NCI-H2196 treated with DMSO at 0.1 percent for 48 hours (cell line): Measurements from ENCODE around the gene PLSCR1.
A peak's percentile ranks its signal among the peaks of the same experiment; 100 is the strongest.
"Not testable (repeated sequence)": the region's sequence is repeated elsewhere in the genome, so short reads cannot be mapped to it uniquely, and the experiment has no call there.

Source experiments
- DNase-seq: peaks from one replicate; lab custom pipeline; 2025; ENCODE audit not compliant: unreplicated experiment; lab: John Stamatoyannopoulos, UW

PLSCR1 gene

DNA sequence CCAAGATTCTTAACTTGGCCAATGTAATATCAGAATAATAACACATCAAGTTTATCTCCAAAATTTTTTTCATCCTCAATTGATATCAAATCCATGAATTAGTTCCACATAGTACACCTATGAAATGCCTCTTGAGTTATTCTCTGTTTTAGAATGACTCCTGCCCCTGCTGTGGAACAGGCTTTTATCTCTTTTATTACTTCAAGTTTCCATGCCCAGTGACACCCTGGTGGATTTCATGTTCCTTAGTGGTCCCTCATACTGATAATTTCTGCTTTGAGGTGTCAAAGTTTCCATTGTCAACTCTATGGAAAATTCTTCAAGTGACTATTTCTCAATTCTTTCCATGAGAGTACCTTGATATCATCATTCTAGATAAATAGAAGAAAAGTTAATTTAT lies 24.6 kb downstream of the PLSCR1 start:
- no peak for DNase-seq

DNA sequence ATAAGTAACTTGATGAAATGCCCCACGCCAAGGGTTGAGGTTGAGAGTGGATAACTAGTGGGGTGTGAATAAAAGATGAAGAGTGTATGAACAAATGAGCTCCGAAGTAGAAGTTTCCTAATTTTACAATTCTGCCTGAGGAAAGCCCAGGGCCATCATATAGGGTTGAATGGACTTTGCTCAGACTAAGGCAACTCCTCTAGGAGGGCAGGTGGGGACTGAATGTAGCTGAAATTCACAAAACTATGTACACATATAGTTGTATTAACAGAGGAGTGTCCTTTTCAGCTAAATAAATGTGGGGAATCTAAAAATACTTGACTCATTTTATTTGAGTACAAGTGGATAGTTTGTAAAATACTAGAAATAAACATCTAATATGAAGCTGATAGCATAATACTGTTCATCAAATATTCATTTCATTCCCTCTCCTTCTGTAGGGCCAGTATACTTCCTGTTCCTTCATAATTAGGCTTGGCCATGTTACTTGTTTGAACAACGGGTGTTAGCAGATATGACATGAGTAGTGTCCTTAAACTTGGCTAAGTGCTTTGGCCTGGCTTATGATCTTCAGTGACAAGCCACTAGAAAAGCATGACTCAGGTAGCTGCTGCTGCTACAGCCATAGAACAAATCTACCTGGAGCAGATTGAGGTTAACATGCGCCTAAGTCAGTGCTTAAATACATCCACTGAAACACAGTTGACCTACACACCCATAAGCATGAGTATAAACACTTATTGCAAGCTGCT lies 26.5 kb downstream of the PLSCR1 start:
- DNase-seq, result peak; percentile 75

DNA sequence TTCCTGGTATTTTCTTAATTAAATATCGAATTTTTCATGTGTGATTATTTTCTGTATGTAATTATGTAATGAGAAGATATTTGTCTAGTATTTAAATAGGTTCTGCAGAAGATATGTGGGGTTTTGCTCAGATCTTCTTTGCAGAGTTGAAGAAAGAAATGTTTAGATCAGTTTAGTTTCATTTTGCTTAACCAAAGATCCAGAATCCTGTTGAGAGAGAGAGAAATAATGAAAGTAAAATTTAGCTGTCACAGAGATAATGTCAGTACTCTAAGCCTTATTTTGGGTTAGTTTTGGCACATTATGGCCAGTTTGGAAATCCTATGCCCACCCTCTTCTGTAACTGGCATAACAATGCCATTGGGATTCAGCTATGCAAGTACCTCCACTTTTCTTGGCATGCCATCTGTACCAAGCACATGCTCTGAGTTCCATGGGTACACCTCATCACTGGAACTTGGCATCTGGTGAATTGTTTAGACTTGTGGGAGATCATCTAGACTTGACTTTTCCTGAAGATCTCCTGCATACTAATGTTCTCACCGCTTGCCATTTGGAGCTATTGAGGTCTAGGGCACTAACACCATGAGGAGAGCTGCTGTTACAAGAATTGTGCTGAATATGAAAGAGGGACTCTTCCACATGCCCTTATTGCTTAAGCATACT lies 30.9 kb downstream of the PLSCR1 start:
- DNase-seq, result no peak

DNA sequence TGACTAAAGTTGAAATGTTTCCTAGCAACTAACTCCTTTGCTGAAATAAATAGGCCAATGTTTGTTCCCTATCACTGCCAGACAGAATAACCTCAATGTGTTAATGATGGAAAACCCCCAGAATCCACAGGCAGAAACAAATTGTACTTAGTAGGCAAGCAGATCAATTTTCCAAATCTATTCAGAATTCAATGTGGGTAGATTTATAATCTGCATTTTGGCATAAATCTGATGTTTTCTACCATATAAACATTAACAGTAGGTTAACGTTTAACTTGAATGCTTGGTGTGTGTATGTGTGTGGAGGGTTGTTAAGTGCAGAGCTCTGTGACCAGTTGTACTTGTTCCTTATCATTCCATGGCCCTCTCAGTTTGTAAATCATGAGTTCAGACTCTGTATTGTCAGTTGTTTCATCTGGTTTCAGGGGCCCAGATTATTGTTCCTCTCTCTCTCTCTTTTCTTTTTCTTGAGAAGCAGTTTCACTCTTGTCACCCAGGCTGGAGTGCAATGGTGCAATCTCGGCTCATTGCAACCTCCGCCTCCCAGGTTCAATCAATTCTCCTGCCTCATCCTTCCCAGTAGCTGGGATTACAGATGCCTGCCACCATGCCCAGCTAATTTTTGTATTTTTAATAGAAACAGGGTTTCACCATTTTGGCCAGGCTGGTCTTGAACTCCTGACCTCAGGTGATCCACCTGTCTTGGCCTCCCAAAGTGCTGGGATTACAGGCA lies 32.8 kb downstream of the PLSCR1 start:
- DNase-seq, result no peak

DNA sequence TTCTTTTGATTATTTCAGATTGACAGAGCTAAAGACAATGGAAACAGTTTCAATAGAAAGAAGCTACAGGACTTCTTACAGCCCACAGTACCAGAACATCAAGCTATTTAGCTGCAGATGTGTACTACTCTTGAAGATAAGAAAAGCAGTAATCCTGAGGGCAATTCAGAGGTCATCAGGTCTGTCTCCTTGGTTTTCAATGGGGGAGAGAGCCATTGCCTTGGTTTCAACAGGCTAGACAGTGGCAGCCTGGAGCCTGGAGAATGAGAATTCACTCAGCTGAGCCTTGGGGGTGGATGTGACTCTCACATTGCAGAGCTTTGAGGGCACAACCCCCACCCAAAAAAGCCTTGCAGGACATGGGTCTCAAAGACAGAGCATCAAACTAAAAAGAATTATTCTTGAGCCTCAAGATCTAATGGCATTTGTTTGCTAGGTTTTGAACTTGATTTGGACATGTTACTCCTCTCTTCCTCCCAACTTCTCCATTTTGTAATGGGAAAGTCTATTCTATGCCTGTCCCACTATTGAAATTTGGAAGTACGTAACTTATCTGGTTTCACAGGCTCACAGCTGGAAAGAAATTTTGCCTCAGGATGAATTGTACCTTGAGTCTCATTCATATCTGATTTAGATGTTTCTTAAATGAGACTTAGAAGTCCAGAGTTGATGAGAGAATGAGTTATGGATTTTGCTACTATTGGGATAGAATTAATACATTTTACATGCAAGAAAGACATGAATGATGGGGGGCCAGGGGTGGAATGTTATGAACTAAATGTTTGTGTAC lies 36.9 kb downstream of the PLSCR1 start:
- DNase-seq, result no peak

DNA sequence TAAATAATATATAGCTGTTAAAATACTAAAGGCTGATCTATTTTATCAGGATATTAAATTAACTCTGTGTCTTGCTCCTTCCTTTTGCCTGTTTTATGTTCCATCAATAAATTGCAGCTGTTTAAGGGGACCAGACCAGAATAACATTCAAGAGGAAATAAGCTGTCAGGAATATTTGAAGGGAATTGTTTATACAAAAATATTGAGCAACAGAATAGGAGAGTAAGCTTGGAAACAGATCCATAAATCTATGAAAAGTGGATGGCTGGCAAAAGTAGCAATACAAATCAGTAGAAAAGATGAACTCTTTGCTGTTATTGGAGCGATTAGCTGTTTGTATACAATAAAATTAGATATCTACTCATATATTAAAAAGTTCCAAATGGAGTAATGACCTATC lies 38.9 kb downstream of the PLSCR1 start:
- no peak for DNase-seq

DNA sequence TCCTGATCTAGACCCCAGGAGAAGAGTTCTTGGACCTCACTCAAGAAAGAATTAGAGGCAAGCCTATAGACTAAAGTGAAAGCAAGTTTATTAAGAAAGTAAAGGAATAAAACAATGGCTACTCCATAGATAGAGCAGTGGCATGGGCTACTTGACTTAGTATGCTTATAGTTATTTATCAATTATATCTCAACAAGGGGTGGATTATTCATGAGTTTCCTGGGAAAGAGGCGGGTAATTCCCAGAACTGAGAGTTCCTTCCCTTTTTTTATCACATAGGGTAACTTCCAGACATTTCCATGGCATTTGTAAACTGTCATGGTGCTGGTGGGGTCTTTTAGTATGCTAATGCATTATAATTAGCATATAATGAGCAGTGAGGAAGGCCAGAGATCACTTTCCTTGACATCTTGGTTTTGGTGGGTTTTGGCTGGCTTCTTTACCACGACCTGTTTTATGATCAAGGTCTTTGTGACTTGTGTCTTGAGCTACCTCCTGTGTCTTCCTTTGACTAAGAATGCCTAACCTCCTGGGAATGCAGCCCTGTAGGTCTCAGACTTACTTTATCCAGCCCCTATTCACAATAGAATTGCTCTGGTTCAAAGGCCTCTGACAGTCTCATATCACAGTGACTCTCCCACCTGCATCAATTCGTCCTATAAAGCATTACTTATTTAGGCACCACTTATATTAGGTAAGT lies 39.8 kb downstream of the PLSCR1 start:
- no peak for DNase-seq

DNA sequence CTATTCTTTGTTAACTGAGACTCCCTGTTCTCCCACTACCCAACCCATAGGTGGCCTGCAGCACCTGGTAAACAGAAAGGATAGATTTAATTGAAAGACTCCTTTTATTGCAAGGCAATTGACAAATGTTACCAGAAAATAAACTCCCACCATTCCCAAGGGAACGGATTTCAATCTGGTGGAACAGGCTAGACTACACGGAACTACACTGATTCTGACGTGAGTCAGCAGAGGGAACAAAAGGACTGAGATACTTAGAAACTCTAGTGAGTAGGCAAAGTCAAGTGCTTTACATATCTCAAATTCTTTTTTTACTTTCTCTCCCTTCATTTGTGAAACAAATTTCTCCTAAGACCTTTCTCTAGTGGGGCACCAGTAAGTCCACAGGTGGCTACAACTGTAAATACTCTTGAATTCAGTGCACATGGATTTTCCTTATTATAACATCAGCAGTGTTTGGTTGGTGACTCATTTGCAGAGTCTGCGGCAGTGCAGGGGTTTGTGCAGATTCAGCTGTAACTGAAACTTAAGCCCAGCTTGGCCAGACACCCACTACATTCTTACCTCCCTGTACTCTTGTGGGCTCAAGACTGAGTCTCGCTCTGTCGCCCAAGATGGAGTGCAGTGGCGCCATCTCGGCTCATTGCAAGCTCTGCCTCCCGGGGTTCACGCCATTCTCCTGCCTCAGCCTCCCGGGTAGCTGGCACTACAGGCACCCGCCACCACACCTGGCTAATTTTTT lies 40.8 kb downstream of the PLSCR1 start:
- no peak for DNase-seq

DNA sequence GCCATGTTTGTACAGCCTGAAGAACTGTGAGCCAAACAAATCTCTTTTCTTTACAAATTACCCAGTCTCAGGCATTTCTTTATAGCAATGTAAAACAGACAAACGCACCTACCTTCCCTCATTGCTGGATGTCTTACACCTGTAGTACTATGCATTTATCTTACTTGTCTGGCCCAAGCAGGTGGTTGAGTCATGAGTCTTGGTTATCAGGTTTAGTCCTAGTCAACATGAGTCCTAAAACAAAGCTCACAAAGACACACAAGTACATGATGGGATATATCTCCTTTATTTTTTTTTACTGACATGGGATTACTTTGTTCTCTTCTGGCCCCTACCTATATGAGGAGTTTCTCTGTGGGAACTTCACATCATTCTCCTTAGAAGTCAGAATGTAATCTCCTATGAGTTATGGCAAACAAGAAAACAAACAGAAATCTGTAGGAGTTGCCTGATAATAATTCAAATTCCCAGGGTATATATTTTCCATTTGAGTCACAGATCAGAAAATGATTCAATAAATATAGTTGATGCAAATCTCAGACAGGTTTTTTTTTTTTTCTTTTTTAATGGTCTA lies 41.4 kb downstream of the PLSCR1 start:
- no peak for DNase-seq

DNA sequence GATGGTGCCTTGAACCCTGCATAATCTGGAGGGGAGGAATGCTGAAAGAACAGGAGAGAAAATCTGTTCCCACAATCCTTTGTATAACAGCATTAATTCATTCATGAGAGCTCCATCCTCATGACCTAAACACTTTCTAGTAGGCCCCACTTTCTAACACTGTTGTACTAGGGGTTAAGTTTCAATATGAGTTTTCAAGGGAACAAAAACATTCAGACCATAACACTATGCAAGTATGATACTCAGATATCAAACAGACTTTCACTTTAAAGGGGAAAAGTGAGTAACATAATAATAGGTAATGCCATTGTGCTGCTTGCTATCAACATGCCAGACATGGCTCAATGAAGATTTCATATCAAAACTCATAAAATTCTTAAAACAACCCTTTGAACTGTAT lies 42.7 kb downstream of the PLSCR1 start:
- DNase-seq, result no peak

DNA sequence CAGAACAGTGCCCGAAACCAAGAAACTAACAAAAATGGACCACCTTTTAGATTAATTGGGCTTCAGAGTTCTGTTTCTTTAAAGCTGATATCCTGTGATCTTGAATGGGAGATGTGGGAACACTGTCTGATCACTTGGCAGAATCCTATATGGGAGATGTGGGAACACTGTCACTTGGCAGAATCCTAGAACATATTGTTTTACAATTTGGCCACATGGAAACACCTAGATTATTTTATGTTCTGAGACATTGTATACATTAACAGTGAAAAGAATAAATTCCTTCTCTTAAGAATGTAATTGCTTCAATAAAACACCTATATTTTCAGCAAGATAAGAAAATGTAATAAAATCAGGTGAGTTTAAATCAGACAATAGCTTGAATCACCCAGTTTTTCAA lies 44.7 kb downstream of the PLSCR1 start:
- no peak for DNase-seq

DNA sequence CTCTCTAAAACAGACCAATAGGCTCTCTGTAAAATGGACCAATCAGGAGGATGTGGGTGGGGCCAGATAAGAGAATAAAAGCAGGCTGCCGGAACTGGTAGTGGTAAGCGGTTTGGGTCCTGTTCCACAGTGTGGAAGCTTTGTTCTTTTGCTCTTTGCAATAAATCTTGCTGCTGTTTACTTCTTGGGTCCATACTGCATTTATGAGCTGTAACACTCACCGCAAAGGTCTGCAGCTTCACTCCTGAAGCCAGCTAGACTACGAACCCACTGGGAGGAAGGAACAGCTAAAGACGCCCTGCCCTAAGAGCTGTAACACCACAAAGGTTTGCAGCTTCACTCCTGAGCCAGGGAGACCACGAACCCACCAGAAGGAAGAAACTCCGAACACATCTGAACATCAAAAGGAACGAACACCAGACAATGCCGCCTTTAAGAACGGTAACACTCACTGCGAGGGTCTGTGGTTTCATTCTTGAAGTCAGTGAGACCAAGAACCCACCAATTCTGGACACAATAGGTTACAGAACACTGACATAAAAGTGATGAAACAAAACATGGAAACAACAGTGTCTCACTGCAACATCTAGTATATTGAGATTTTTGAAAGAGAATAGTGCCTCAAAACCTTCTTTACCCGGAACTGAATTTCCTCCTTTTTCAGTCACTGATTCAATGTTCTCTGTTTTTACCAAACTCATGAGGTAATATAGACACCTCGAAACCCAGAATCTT lies 46.2 kb downstream of the PLSCR1 start:
- DNase-seq, result no peak

DNA sequence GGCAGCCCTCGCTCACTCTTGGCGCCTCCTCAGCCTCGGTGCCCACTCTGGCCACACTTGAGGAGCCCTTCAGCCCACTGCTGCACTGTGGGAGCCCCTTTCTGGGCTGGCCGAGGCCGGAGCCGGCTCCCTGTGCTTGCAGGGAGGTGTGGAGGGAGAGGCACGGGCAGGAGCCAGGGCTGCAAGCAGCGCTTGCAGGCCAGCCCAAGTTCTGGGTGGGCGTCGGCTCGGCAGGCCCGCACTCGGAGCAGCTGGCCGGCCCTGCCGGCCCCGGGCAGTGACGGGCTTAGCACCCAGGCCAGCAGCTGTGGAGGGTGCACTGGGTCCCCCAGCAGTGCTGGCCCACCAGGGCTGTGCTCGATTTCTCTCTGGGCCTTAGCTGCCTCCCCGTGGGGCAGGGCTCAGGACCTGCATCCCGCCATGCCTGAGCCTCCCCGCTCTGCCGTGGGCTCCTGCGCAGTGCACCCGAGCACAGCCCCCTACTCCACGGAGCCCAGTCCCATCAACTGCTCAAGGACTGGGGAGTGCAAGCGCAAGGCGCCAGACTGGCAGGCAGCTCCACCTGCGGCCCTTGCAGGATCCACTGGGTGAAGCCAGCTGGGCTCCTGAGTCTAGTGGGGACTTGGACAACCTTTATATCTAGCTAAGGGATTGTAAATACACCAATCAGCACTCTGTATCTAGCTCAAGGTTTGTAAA lies 47.1 kb downstream of the PLSCR1 start:
- DNase-seq, result not testable (repeated sequence)

DNA sequence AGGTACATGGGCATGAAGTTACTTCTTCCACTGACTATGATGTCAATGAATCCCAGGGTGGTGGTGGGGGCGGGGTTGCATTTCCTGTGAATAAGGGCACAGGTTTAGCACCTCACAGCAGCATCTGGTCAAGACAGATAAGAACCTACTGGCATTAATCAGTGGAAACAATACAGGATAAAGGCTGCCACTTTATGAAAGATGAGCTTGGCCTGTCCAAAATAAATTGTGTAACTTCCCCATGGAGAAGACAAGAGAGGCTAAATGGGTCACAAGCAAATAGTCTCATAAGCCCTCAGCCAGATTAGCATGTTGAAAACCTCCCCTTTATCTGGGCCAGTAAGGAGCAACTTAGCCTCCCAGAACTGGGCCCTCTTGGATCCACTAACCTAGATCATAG lies 47.7 kb downstream of the PLSCR1 start:
- DNase-seq, result no peak

DNA sequence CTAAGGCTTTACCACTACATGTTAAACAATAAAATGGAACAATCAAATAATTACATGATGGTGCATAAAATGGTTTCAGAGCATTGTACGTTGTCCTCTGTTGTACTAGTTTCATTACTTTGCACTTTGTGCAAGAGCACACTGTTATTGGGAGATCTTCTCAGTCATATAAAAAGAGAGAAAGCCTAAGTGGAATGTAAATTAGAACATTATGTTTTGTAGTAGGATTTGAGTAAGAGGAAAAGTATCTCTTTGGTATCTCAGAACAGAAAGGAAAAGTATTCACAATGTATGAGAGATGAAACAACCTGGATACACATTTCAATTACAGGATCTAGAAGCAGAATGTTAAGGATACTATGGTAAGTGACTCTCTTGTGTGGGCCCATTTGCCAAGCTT lies 48.2 kb downstream of the PLSCR1 start:
- no peak for DNase-seq

DNA sequence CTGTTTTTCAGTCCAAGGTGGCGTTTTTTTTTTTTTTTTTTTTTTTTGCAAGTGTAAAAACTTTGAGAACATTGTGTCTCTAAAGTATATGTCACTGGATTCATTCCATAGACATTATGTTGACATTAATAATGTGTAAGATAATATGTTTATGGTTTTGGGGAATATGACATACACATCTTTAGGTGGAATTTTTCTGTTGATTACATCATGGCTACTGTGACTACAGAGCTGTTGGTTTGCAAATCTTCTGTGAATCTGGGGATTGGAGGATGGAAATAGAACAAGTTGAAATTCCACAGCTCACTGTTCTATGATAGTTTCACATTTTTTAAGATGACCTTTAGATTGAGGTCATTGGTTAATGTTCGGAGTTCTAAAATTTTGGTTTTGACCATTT lies 50.6 kb downstream of the PLSCR1 start:
- DNase-seq, result no peak

DNA sequence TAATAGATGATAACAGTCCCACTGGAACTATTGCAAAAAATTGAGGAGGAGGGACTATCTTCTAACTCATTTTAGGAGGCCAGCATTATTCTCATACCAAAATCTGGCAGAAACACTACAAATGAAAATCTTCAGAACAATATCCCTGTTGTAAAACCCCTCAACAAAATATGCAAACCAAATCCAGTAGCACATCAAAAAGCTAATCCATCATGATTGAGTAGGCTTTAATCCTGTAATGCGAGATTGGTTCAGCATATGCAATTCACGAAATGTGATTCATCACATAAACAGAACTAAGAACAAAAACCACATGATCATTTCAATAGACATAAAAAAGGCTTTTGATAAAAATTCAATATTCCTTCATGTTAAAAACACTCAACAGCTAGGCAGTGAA lies 51.2 kb downstream of the PLSCR1 start:
- no peak for DNase-seq

DNA sequence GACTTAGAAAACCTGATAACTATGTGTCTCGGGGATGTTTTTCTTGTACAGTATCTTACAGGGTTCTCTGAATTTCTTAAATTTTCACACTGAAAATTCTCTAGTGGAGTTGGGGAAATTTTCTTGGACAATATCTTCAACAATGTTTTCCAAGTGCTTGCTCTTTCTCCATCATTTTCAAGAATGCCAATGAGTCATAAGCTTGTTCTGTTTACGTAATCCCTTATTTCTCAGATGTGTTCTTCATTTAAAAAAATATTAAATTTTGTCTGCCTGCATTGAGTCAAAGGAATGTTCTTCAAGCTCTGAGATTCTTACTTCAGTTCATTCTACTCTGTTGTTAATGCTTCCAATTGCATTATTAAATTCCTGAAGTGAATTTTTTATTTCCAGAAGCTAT lies 53.1 kb downstream of the PLSCR1 start:
- no peak for DNase-seq
